Dendritic cell treated with granulocyte-macrophage colony-stimulating factor and Interleukin-4, amounts not matched to agents 40 ng/mL and 50 ng/mL, for 4 days (primary cell): ENCODE data around the gene CYP39A1.

Experiments
- H3K27ac Mint-ChIP-seq: one replicate; pipeline ENCODE4 v1.8.0; 2022; ENCODE audit warnings: mild to moderate bottlenecking, mixed read lengths
- H3K27me3 Mint-ChIP-seq: one replicate; pipeline ENCODE4 v1.8.0; 2022; ENCODE audit warnings: mild to moderate bottlenecking, mixed read lengths
- H3K36me3 Mint-ChIP-seq: one replicate; pipeline ENCODE4 v1.8.0; 2022; ENCODE audit warnings: low read depth, mixed read lengths
- H3K4me1 Mint-ChIP-seq: one replicate; pipeline ENCODE4 v1.8.0; 2022; ENCODE audit warnings: low read depth, mixed read lengths
- H3K4me3 Mint-ChIP-seq: one replicate; pipeline ENCODE4 v1.8.0; 2022; ENCODE audit warnings: mild to moderate bottlenecking, moderate library complexity, mixed read lengths
- H3K9me3 Mint-ChIP-seq: one replicate; pipeline ENCODE4 v1.8.0; 2022; ENCODE audit warnings: mixed read lengths
- intact Hi-C: fragments of 100-400 bp; cut with micrococcal nuclease; formaldehyde crosslinking; loops from one replicate; pipeline ENCODE4 v1.15.0; 2022

CYP39A1 gene

GRCh38 chr6:46507426-46507825 is 145.2 kb downstream of the CYP39A1 start:
- Mint-ChIP-seq H3K36me3 (no peaks in the 10 kb centered on the region), H3K27me3 (no peaks in the 10 kb centered on the region), H3K4me3 (no peak overlapping the region), H3K4me1 (no peaks in the 10 kb centered on the region), H3K9me3 (no peaks in the 10 kb centered on the region), H3K27ac (no peak overlapping the region)
- intact Hi-C loops, result no loop called here

GRCh38 chr6:46505693-46506512 is 146.7 kb downstream of the CYP39A1 start:
- Mint-ChIP-seq H3K27me3 (no peaks in the 10 kb centered on the region), H3K4me1 (no peaks in the 10 kb centered on the region), H3K9me3 (no peaks in the 10 kb centered on the region), H3K36me3 (no peaks in the 10 kb centered on the region), H3K27ac (no peak overlapping the region), H3K4me3 (no peak overlapping the region)
- intact Hi-C loops, result no loop called here

DNA sequence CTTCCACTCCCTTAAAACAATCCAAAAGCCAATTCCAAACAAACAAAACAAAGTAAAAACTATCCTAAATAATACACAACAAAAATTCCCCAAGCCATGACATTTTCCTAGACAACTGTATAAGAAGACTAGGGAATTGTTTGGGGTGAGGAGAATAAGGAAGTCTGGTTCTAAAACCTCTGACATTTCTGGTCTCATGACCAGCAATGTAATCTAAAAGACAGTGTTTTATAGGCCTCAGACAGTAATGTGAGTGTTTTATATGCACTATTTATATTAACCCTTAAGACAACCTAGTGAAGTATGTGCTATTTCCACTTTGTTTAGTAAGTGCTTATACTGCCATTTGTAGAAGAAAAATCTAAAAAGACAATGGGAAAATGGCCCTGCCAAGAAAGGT is 148.4 kb downstream of the CYP39A1 start:
- Mint-ChIP-seq H3K27ac (no peak overlapping the region), H3K36me3 (no peaks in the 10 kb centered on the region), H3K4me1 (no peaks in the 10 kb centered on the region), H3K9me3 (no peaks in the 10 kb centered on the region), H3K4me3 (no peak overlapping the region), H3K27me3 (peaks cover 8% of the 10 kb centered on the region)
- intact Hi-C loops, result no loop called here

DNA sequence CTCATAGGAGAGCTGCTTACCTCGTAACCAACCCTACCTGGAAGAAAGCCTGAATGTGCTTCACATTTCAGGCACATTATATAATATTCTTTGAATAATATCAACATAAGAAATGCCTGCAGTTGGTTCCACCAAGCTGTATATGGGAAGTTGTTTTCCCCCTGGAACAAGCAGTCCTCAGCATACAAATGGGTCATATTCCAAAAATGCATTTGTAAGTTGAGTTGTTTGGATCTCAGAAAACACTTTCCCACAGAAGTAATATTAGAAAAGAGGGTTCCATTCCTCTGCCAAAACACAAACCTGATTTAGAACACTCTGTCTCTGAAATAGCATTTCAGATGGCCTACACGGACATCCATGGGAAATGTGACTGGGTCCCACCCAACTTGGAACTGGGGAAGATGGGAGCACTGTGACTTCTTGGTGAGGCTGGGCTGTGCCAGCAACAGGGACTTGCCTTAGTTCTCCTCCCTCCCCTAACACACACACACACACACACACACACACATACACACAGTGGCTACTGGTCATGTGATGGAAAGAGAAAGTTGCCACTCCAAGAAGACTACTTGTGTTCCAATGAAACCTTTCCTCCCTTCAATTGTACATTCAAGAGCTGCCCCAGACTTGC is 150.0 kb downstream of the CYP39A1 start:
- Mint-ChIP-seq H3K36me3 (no peaks in the 10 kb centered on the region), H3K4me3 (no peak overlapping the region), H3K27ac (no peak overlapping the region), H3K9me3 (no peaks in the 10 kb centered on the region), H3K27me3 (peaks cover 8% of the 10 kb centered on the region), H3K4me1 (no peaks in the 10 kb centered on the region)
- intact Hi-C loops, result no loop called here

DNA sequence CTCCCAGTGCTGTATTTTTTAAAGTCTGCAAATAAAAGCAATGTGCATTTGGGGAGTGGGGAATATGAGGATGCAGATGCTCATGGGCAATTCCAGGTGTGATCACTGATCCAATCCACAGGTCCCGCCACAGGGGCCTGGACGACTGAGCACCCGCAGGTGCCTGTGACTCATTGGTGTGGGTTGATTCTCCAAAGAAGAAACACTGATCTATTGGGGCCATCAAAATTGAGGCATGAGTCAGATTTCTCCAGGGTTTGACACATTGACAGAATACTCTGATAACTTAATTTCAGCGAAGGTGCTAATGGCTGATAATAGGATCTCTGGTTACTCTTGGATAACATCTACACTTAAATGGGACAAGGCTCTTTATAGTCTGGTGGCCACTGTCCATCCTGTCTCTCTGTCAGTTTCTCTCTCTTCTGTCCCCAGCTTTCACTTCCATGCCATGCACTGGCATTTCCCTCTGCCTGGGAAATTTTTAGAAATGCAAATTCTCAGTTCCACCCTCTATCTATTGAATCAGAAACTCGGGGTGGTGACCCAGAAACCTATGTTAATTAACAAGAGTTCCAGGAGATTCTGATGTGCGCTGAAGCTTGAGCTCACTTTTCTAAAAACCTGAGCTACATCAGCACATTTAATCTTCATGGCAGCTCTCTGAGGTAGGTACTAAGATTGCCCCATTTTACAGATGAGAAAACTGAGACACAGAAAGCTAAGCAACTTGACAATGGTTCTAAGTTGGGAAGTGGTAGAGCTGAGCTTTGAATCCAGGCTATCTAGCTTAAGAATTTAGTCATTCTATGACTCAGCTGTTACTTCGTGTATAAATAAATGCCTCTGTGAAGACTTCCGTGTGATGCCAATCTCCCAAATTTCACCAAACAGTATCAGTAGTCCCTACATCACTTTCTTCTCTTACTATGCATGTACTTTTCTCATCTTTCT is 151.2 kb downstream of the CYP39A1 start:
- Mint-ChIP-seq H3K27me3 (peaks cover 8% of the 10 kb centered on the region), H3K4me3 (no peak overlapping the region), H3K9me3 (no peaks in the 10 kb centered on the region), H3K4me1 (no peaks in the 10 kb centered on the region), H3K36me3 (no peaks in the 10 kb centered on the region), H3K27ac (no peak overlapping the region)
- intact Hi-C loops, result no loop called here

- no peaks in the 10 kb centered on the region for H3K4me1 Mint-ChIP-seq
- H3K27me3 Mint-ChIP-seq, result peaks cover 13% of the 10 kb centered on the region
- no peaks in the 10 kb centered on the region for H3K9me3 Mint-ChIP-seq
- H3K4me3 Mint-ChIP-seq, result no peak overlapping the region
- H3K36me3 Mint-ChIP-seq, result no peaks in the 10 kb centered on the region
- no peak overlapping the region for H3K27ac Mint-ChIP-seq
- intact Hi-C loops, result no loop called here
These were observed 152.2 kb downstream of the CYP39A1 start for GRCh38 chr6:46500382-46500781.
